ENCODE measurements around the gene SPP1. TPM values are rescaled to one million over a fixed set of nuclear protein-coding genes. Genes with fewer than 3 reads are reported as not detected.

SPP1 gene
- total RNA-seq, 1 experiment from 2014 or later = 4.1 TPM

GRCh38 chr4:87981486-87981885 lies 6.0 kb downstream of the SPP1 start:
- Histone ChIP-seq H2AFZ (ENCODE audit: low read depth, low read length, poor library complexity, severe bottlenecking) (no peak overlapping the region), H3K27me3 (ENCODE audit: insufficient read depth, low read length) (no peaks in the 10 kb centered on the region), H3K27ac (ENCODE audit: low read depth, low read length) (no peak overlapping the region), H4K20me1 (ENCODE audit: insufficient read depth) (no peaks in the 10 kb centered on the region), H3K79me2 (ENCODE audit: insufficient read depth, low read length) (no peaks in the 10 kb centered on the region), H3K4me2 (ENCODE audit: low read length) (no peak overlapping the region), H3K4me1 (ENCODE audit: control insufficient read depth in 1 of 2, insufficient read depth in 2 of 2, low read length in 2 of 2) (peaks cover 0 to 5% of the 10 kb centered on the region in 2 experiments; a peak in 1 of 4 replicates), H3K9me3 (ENCODE audit: control insufficient read depth in 1 of 2, insufficient read depth in 1 of 2, low read depth in 1 of 2, low read length in 2 of 2) (no peaks in the 10 kb centered on the region), H3K36me3 (ENCODE audit: control insufficient read depth in 1 of 2, insufficient read depth in 2 of 2, low read length in 2 of 2) (no peaks in the 10 kb centered on the region), H3K9me2 (ENCODE audit: insufficient read depth) (no peaks in the 10 kb centered on the region), H3K4me3 (replicated peaks in 1 of 2; ENCODE audit: low read depth in 1 of 2, low read length in 2 of 2) (no peak overlapping the region), H3K9ac (ENCODE audit: low read length) (no peak overlapping the region)
- ChIA-PET RAD21 (ENCODE audit: low non-redundant PET in 1 of 2, low total read pairs in 2 of 2, uncharacterized antibody in 2 of 2, unreplicated experiment in 2 of 2) (no interaction called here), POLR2A (no interaction called here), CTCF (no interaction called here)
- intact Hi-C loops (cut with micrococcal nuclease) = loop anchor here (10.0 kb wide), 1 partner anchor 307 kb away; no protein-coding TSS in a partner anchor
- BruUV-seq (replicated peaks) = no TSS peak
- DNase-seq (ENCODE audit: low read depth, low spot score) (no peak), ATAC-seq (no peak)
- TF ChIP-seq YY1 (IDR thresholded peaks at IDR 0.05; ENCODE audit: extremely low read depth, insufficient replicate concordance, low read depth, low read length) (no peak), CEBPB (IDR thresholded peaks at IDR 0.05; ENCODE audit: low read depth) (no peak), ZNF274 (IDR thresholded peaks at IDR 0.05; ENCODE audit: low read depth, low read length) (no peak), ZBTB33 (IDR thresholded peaks at IDR 0.05; ENCODE audit: extremely low read depth, insufficient replicate concordance, low read length) (no peak), SIN3A (IDR thresholded peaks at IDR 0.05; ENCODE audit: low read depth) (no peak), RAD21 (IDR thresholded peaks at IDR 0.05; ENCODE audit: low read depth) (no peak), EGR1 (IDR thresholded peaks at IDR 0.05; ENCODE audit: low read depth) (no peak), CTCF (IDR thresholded peaks at IDR 0.05 in 2 of 3, conservative IDR thresholded peaks at IDR 0.05 in 1 of 3; ENCODE audit: borderline replicate concordance in 1 of 3, insufficient read depth in 1 of 3, low read depth in 2 of 3, low read length in 2 of 3) (no peak), POLR2A (IDR thresholded peaks at IDR 0.05; ENCODE audit: borderline replicate concordance, extremely low read depth, insufficient read depth, insufficient read length) (no peak), ELF1 (IDR thresholded peaks at IDR 0.05; ENCODE audit: borderline replicate concordance, low read depth) (no peak), ATF3 (IDR thresholded peaks at IDR 0.05) (no peak), EZH2phosphoT487 (IDR thresholded peaks at IDR 0.05; ENCODE audit: borderline replicate concordance) (no peak), FOSL1 (IDR thresholded peaks at IDR 0.05; ENCODE audit: low read depth) (no peak), POLR2AphosphoS5 (IDR thresholded peaks at IDR 0.05; ENCODE audit: low read depth, low read length) (no peak), MAX (IDR thresholded peaks at IDR 0.05) (no peak), ZFX (IDR thresholded peaks at IDR 0.05) (no peak), REST (IDR thresholded peaks at IDR 0.05; ENCODE audit: low read depth) (no peak)
